SKM-1 (cell line): ENCODE measurements around the gene SMDT1.
"Not testable (repeated sequence)": the region's sequence is repeated elsewhere in the genome, so short reads cannot be mapped to it uniquely, and the experiment has no call there.

Experiments
- DNase-seq: peaks from one replicate; lab custom pipeline; 2025; ENCODE audit not compliant: unreplicated experiment; lab: John Stamatoyannopoulos, UW

Gene SMDT1

GRCh38 chr22:42108848-42109247 lies 29.3 kb downstream of the SMDT1 start:
- no peak for DNase-seq

- no peak for DNase-seq
Measured at GRCh38 chr22:42111798-42112197, 32.3 kb downstream of the SMDT1 start.

DNA sequence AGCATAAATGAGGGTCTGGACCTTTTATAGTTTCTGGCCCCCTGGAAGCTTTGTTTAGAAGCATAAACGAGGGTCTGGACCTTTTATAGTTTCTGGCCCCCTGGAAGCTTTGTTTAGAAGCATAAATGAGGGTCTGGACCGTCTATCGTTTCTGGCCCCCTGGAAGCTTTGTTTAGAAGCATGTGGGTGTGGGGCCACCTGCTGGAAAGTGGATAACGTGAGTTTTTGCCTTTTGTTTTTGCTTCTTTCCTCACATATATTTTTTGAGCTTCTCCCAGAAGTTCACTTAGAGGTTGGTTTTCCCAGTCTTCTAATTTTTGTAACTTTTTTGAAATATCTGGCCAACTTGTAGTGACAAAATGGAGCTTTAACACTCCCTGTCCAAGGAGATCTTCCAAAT lies 33.3 kb downstream of the SMDT1 start:
- DNase-seq = not testable (repeated sequence)

- DNase-seq = peak; percentile 47
Measured at GRCh38 chr22:42114721-42115120, 35.2 kb downstream of the SMDT1 start.

- DNase-seq = peak; percentile 96
Measured at GRCh38 chr22:42115420-42115830, 35.9 kb downstream of the SMDT1 start.

DNA sequence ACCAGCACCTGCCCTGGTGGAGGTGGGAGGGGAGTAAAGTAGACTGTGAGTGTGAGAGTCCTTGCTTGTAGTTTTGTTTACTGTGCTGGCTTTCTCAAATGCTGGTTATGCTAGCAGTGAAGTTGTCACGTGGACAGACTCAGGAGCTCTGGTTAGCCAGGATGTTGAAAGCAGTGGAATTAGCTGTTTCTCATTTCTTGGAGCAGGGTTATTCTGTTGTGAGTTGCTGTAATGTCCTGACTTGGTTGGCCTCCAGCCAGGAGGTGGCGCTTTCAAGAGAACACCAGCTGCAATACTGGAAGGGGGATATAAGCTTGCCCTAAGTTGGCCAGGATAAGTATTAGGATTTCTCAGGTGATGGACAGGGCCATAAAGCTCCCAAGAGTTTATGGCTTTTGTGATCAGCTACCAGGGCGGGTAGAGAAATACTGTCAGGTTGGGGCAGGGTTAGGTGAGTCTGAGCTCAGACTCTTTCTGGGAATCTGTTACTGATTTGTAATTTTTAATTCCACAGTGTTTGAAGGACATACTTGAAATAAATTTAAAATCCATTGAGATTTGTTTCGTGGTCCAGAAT lies 37.4 kb downstream of the SMDT1 start:
- peak; percentile 63 for DNase-seq

- not testable (repeated sequence) for DNase-seq
Measured at GRCh38 chr22:42120231-42121021, 40.9 kb downstream of the SMDT1 start.

- DNase-seq = not testable (repeated sequence)
Measured at GRCh38 chr22:42123529-42123928, 44.0 kb downstream of the SMDT1 start.

DNA sequence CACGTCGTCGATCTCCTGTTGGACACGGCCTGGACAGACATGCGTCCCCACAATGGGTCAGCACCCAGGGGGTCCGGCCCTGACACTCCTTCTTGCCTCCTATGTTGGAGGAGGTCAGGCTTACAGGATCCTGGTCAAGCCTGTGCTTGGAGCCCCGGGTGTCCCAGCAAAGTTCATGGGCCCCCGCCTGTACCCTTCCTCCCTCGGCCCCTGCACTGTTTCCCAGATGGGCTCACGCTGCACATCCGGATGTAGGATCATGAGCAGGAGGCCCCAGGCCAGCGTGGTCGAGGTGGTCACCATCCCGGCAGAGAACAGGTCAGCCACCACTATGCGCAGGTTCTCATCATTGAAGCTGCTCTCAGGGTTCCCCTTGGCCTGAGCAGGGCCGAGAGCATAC lies 48.1 kb downstream of the SMDT1 start:
- no peak for DNase-seq

GRCh38 chr22:42128007-42128406 lies 48.5 kb downstream of the SMDT1 start:
- DNase-seq = not testable (repeated sequence)

DNA sequence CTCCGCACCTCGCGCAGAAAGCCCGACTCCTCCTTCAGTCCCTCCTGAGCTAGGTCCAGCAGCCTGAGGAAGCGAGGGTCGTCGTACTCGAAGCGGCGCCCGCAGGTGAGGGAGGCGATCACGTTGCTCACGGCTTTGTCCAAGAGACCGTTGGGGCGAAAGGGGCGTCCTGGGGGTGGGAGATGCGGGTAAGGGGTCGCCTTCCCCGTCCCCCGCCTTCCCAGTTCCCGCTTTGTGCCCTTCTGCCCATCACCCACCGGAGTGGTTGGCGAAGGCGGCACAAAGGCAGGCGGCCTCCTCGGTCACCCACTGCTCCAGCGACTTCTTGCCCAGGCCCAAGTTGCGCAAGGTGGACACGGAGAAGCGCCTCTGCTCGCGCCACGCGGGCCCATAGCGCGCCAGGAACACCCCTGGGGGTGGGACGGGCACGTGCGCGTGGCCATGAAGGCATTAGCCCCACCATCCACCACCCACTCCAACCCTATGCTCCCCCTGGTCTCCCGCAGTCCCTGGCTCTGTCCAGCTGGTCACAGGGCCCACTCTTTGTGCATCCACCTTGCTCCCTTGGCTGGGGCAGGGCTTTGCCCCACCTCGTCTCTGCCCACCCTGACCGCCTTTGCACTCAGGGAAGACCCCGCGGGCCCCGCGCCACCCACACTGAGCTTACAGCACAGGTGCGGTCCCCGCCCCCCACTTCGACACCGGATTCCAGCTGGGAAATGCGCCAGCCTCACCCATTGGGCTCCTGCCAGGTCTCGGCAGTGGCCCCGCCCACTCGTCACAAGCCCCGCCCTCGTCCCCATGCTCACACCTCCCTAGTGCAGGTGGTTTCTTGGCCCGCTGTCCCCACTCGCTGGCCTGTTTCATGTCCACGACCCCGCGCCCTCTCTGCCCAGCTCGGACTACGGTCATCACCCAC lies 49.5 kb downstream of the SMDT1 start:
- DNase-seq = not testable (repeated sequence)

- not testable (repeated sequence) for DNase-seq
Measured at GRCh38 chr22:42130182-42130581, 50.7 kb downstream of the SMDT1 start.

DNA sequence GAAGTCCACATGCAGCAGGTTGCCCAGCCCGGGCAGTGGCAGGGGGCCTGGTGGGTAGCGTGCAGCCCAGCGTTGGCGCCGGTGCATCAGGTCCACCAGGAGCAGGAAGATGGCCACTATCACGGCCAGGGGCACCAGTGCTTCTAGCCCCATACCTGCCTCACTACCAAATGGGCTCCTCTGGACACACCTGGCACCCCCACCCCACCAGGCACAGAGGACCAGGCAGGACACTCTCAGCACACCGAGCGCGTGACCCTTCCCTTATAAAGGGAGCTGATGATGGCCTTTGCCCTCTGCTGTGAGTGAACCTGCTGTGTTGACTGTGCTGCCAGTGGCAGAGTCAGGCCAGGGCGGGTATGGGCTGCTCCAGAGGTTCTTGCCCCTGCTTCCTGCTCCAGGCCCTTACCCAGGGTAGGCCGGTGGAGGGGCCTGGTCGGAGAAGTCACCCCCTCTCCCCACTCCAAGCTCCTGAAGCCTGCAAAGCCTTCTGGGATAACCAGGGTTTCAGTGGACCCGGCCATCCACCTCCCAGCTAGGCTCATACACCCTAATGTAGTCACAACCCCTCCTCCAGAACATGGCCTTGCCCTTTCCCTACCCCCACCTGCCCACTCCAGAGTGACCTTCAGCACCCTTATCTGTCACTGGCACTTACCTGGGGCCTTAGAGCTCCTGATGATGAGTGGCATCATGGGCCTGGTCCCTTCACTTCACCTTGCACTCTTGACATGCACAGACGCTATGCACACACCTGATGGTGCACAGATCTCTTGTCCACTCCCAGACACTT lies 51.3 kb downstream of the SMDT1 start, which contains the start of gene CYP2D6:
TSS of gene CYP2D6 (minus strand) at position 172 of the 793 bp plus-strand sequence. CDS start at position 153, 19 bp downstream.
- not testable (repeated sequence) for DNase-seq

DNA sequence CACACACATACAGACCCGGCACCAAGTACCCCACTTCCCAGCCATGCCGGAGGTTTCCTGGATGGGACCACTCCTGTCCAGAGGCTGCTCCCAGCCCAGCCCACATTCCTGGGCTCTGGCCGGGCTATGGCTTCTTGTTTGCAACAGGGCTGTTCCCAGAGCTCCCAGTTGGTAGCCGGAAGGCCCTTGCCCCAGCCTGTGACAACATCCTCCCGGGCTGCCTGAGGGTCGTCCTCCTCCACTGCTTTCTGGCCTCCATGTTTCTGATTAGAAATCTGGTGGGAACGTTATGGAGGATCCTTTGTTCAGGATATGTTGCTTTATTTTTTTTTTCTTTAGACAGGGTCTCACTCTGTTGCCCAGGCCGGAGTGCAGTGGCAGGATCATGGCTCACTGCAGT lies 52.1 kb downstream of the SMDT1 start:
- DNase-seq = no peak

DNA sequence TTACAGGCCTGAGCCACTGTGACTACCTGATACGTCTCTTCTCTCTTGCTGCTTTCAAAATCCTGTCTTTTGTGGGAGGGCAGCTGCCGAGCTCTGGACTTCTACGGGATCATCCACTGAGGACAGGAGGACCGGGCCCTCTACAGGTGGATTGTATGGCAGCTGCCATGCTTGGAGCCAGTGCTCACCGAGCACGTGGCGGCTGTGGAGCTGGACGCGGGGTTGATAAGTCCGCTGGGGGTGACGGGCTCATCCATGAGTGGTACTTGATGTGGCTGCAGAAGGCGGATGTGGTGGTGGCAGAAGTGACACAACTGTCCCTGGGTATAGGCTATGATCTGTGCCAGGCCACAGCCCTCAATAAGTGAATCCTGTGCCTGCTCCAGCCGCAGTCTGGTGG lies 53.0 kb downstream of the SMDT1 start:
- DNase-seq = no peak
